Stomach (tissue), 9 donors: Measurements from ENCODE around the gene TMOD1. TPM values are rescaled to one million over a fixed set of nuclear protein-coding genes. Genes with fewer than 3 reads are reported as not detected.

Experiments used
- DNase-seq, 2 donors: peaks; one replicate each; pipeline versions ENCODE4 v3.0.0 to v3.0.0-alpha.2; 2013 to 2019
- H3K27ac ChIP-seq, 5 donors: fragments of 200-600 bp in 4 of 5; sonication (generic) in 4 of 5; one replicate each; pipeline ENCODE4 v1.5.1; 2013 to 2019; ENCODE audit warnings: mild to moderate bottlenecking in 1 of 5, moderate library complexity in 1 of 5
- H3K27me3 ChIP-seq, 3 donors: fragments of 200-600 bp; sonication (generic); one replicate each; pipeline ENCODE4 v1.5.1; 2017 to 2019; ENCODE audit warnings: mixed run types in 1 of 3
- H3K36me3 ChIP-seq, 4 donors: fragments of 200-600 bp; sonication (generic); 1 replicate in 3 of 4; 2 replicates in 1 of 4; pipeline ENCODE4 v1.5.1; 2016 to 2019
- H3K4me1 ChIP-seq, 4 donors: fragments of 200-600 bp; sonication (generic); one replicate each; pipeline ENCODE4 v1.5.1; 2016 to 2019
- H3K4me3 ChIP-seq, 4 donors: fragments of 200-600 bp; sonication (generic) in 3 of 4; one replicate each; pipeline ENCODE4 v1.5.1; 2016 to 2019; ENCODE audit warnings: mild to moderate bottlenecking in 1 of 4
- H3K9me3 ChIP-seq, 4 donors: fragments of 200-600 bp; sonication (generic); one replicate each; pipeline ENCODE4 v1.5.1; 2016 to 2019
- EP300 ChIP-seq: sonication (generic); formaldehyde crosslinking; IDR thresholded peaks from one replicate; pipeline ENCODE4 v1.6.1; 2017; ENCODE audit warnings: antibody characterized with exemption
- POLR2A ChIP-seq, 4 donors: fragments of 450-650 bp; IDR thresholded peaks; one replicate each; pipeline ENCODE4 v1.6.1; 2016; ENCODE audit warnings: antibody characterized with exemption in 4 of 4, control low read depth in 2 of 4, mild to moderate bottlenecking in 1 of 4, moderate library complexity in 1 of 4
- POLR2AphosphoS5 ChIP-seq, 3 donors: sonication (generic); formaldehyde crosslinking; IDR thresholded peaks; one replicate each; pipeline ENCODE4 v1.6.1; 2016; ENCODE audit warnings: antibody characterized with exemption in 3 of 3
- WGBS, 5 donors: extraction: QIAGEN DNeasy Blood & Tissue Kit in 3 of 5; methylation state at CpG; one replicate each; pipeline versions ENCODE4 v1.1.5 to v1.1.7; 2013 to 2018; 5-methylcytosine and 5-hydroxymethylcytosine counted together
- intact Hi-C: fragments of 100-400 bp; cut with DNase I; formaldehyde crosslinking; loops from one replicate; pipeline ENCODE4 v1.15.1; 2023; ENCODE audit warnings: low total_unique reads
- polyA plus RNA-seq, 3 donors: library from polyadenylated mRNA; stranded (reverse); fragments of 200-250 nt; gene quantifications; one replicate each; pipeline ENCODE4 v1.2.3, GENCODE V29; 2013
- total RNA-seq, 5 donors: library from RNA; depleted of rRNA; stranded (reverse); fragments of >200 nt; gene quantifications; one replicate each; pipeline versions ENCODE4 v1.1.0 to v1.2.3, GENCODE V29; 2014 to 2016
- TF ChIP-seq, protein P1 (sequence below), 7 experiments: fragments of 450-650 bp in 4 of 7; fragments of 200-600 bp in 3 of 7; sonication (generic) in 3 of 7; IDR thresholded peaks; one replicate each; pipeline ENCODE4 v1.5.1; 2016 to 2019; ENCODE audit warnings: antibody characterized with exemption in 7 of 7, control low read depth in 2 of 7, mild to moderate bottlenecking in 1 of 7
- donor health status: healthy with polysubstance abuse.
- donor health status: Bipolar disorder and iron deficiency.
- donor health status: healthy.

Gene TMOD1
- total and polyA plus RNA-seq, 8 donors = 4.6 to 34.8 (median 11.2) TPM

DNA sequence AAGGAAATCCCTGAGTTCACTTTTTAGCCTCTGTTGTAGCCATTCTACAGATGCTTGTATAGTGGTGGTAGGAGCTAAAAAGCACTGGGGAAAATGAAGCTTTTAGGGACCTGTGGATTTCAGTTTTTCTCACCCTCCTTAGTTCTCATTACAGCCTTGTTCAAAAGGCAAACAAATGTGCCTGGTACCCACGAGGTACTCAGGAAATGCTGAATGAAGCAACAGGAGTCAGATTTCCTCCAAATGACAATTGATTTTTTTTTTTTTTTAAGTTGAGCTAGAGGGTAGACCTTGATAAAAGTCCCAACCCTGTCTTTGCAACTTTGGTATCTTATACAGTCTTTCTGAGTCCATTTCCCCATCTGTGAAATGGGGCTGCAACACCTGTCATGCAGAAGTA is 21.3 kb upstream of the TMOD1 start:
- intact Hi-C loops = no loop called here
- 30 to 56% (median 37%) methylated on average over 1 of the region's 1 CpG for WGBS, 5 donors
- Histone ChIP-seq H3K27me3 (no peaks in the 10 kb centered on the region), H3K9me3 (no peaks in the 10 kb centered on the region), H3K4me1 (peaks cover 0 to 8% (median 0%) of the 10 kb centered on the region in 4 donors), H3K36me3 (peaks cover 6 to 67% (median 49%) of the 10 kb centered on the region in 4 donors), H3K27ac (no peak overlapping the region), H3K4me3 (no peak overlapping the region)
- TF ChIP-seq POLR2AphosphoS5 (IDR thresholded peaks at IDR 0.05) (no peak), EP300 (no peak), POLR2A (IDR thresholded peaks at IDR 0.05) (no peak)
- TF ChIP-seq, protein P1, sequence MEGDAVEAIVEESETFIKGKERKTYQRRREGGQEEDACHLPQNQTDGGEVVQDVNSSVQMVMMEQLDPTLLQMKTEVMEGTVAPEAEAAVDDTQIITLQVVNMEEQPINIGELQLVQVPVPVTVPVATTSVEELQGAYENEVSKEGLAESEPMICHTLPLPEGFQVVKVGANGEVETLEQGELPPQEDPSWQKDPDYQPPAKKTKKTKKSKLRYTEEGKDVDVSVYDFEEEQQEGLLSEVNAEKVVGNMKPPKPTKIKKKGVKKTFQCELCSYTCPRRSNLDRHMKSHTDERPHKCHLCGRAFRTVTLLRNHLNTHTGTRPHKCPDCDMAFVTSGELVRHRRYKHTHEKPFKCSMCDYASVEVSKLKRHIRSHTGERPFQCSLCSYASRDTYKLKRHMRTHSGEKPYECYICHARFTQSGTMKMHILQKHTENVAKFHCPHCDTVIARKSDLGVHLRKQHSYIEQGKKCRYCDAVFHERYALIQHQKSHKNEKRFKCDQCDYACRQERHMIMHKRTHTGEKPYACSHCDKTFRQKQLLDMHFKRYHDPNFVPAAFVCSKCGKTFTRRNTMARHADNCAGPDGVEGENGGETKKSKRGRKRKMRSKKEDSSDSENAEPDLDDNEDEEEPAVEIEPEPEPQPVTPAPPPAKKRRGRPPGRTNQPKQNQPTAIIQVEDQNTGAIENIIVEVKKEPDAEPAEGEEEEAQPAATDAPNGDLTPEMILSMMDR (IDR thresholded peaks at IDR 0.05) = no peak
- no peak for DNase-seq

DNA sequence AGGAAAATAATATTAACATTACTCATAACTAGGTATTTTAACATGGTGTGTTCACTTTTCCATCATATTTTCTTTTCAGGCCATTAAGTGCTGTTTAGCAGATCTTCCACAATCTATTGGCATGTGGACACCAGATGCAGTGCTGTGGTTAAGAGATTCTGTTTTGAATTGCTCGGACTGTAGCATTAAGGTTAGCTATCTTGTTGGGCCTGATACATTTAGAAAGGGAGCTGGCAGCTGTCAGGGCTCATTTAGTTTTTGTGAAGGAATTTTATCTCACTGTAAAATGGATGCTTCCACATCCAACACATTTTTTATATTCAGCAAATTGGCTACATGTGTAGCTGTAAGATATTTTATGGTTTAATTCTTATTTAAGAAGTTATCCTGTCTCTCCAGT is 20.7 kb upstream of the TMOD1 start:
- H3K27ac ChIP-seq = no peak overlapping the region
- no peak for DNase-seq
- TF ChIP-seq, protein P1 (IDR thresholded peaks at IDR 0.05) = no peak
- TF ChIP-seq POLR2A (IDR thresholded peaks at IDR 0.05) (no peak), EP300 (no peak), POLR2AphosphoS5 (IDR thresholded peaks at IDR 0.05) (no peak)
- H3K9me3 ChIP-seq = no peaks in the 10 kb centered on the region
- 94 to 97% (median 96%) methylated on average over 1 of the region's 1 CpG for WGBS, 5 donors
- H3K4me3 ChIP-seq = no peak overlapping the region
- H3K36me3 ChIP-seq = peaks cover 6 to 65% (median 48%) of the 10 kb centered on the region in 4 donors
- intact Hi-C loops = no loop called here
- H3K27me3 ChIP-seq = no peaks in the 10 kb centered on the region
- peaks cover 0 to 8% (median 0%) of the 10 kb centered on the region in 4 donors for H3K4me1 ChIP-seq

DNA sequence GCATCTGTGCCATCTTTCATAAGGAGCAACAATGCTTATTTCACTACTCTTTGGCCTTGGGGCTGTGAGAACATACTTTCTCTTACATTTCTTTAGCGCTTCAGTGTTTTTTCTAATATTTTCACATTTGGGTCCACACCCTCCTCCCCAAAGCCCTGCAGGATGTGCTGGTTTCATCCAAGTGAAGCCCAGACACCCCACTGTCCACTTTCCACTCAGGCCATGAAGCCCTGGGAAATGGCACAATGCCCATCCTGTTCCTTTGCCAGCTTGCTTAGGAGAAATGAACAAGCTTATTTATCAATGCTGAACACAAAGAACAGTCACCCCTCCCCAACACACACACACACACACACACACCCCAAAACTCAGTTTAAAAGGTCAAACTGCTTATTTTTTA is 17.3 kb upstream of the TMOD1 start:
- Histone ChIP-seq H3K9me3 (peaks cover 0 to 8% (median 0%) of the 10 kb centered on the region in 4 donors), H3K27me3 (no peaks in the 10 kb centered on the region), H3K4me3 (no peak overlapping the region), H3K27ac (no peak overlapping the region), H3K36me3 (peaks cover 11 to 74% (median 67%) of the 10 kb centered on the region in 4 donors), H3K4me1 (peaks cover 0 to 8% (median 0%) of the 10 kb centered on the region in 4 donors)
- 94 to 100% (median 96%) methylated on average over 1 of the region's 1 CpG for WGBS, 5 donors
- peak; percentile 42 to 59 for DNase-seq
- TF ChIP-seq EP300 (no peak), POLR2AphosphoS5 (IDR thresholded peaks at IDR 0.05) (no peak), POLR2A (IDR thresholded peaks at IDR 0.05) (no peak)
- TF ChIP-seq, protein P1 (IDR thresholded peaks at IDR 0.05) = no peak
- intact Hi-C loops = no loop called here

DNA sequence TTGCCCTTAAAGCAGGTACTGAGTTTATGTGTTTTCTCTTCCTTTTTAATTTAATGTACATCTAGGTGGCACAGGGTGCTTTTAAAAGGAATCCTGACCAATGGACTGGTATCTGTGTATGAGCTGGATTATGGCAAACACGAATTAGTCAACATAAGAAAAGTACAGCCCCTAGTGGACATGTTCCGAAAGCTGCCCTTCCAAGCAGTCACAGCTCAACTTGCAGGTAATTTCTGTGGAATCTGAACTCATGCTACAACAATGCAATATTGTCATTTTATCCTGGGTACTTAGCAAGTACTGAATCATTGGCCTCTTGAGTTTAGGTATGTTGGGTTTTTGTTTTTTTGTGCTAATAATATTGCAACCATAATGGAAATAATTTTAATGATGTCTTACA is 14.4 kb upstream of the TMOD1 start:
- Histone ChIP-seq H3K4me1 (peaks cover 0 to 18% (median 0%) of the 10 kb centered on the region in 4 donors), H3K4me3 (no peak overlapping the region), H3K36me3 (peaks cover 12 to 56% (median 54%) of the 10 kb centered on the region in 4 donors), H3K27me3 (no peaks in the 10 kb centered on the region), H3K27ac (no peak overlapping the region), H3K9me3 (peaks cover 0 to 8% (median 0%) of the 10 kb centered on the region in 4 donors)
- no peak for DNase-seq
- intact Hi-C loops = no loop called here
- 49 to 76% (median 56%) methylated on average over 2 of the region's 2 CpGs for WGBS, 5 donors
- TF ChIP-seq POLR2AphosphoS5 (IDR thresholded peaks at IDR 0.05) = no peak
- TF ChIP-seq, protein P1 (IDR thresholded peaks at IDR 0.05) = peak in 2 of 7 experiments; percentile 9 to 10
